Ascending aorta (tissue), 2 donors: ENCODE results near the gene CEMIP. TPM values are rescaled to one million over a fixed set of nuclear protein-coding genes. Genes with fewer than 3 reads are reported as not detected.

Experiments used
- DNase-seq, 2 donors: peaks; one replicate each; pipeline ENCODE4 v3.0.0-alpha.2; 2019; ENCODE audit warnings: low spot score in 2 of 2
- H3K27ac ChIP-seq, 2 donors: fragments of 200-600 bp; sonication (generic); one replicate each; pipeline ENCODE4 v1.5.1; 2016 to 2017; ENCODE audit warnings: mild to moderate bottlenecking in 1 of 2
- H3K27me3 ChIP-seq: fragments of 200-600 bp; sonication (generic); one replicate; pipeline ENCODE4 v1.5.1; 2017
- H3K36me3 ChIP-seq, 2 donors: fragments of 200-600 bp; sonication (generic); one replicate each; pipeline ENCODE4 v1.5.1; 2016
- H3K4me1 ChIP-seq, 2 donors: fragments of 200-600 bp; sonication (generic); one replicate each; pipeline ENCODE4 v1.5.1; 2016 to 2017; ENCODE audit warnings: mild to moderate bottlenecking in 1 of 2
- H3K4me3 ChIP-seq, 2 donors: fragments of 200-600 bp; sonication (generic); one replicate each; pipeline ENCODE4 v1.5.1; 2016 to 2017; ENCODE audit warnings: mild to moderate bottlenecking in 1 of 2
- H3K9me3 ChIP-seq, 2 donors: fragments of 200-600 bp; sonication (generic); one replicate each; pipeline ENCODE4 v1.5.1; 2016
- intact Hi-C: fragments of 100-400 bp; cut with DNase I; formaldehyde crosslinking; loops from one replicate; pipeline ENCODE4 v1.15.1; 2023
- total RNA-seq: library from RNA; depleted of rRNA; stranded (reverse); fragments of >200 nt; gene quantifications from one replicate; pipeline ENCODE4 v1.1.0, GENCODE V29; 2016
- TF ChIP-seq, protein P1 (sequence below), 3 experiments: fragments of 200-600 bp in 2 of 3; fragments of 450-650 bp in 1 of 3; sonication (generic) in 2 of 3; IDR thresholded peaks; one replicate each; pipeline ENCODE4 v1.5.1; 2016 to 2019; ENCODE audit warnings: antibody characterized with exemption in 3 of 3, mild to moderate bottlenecking in 1 of 3, moderate library complexity in 1 of 3

CEMIP gene
- total RNA-seq, 1 donor from 2014 or later: not detected

GRCh38 chr15:80878867-80879250, 99.7 kb downstream of the CEMIP start:
- Histone ChIP-seq H3K36me3 (no peaks in the 10 kb centered on the region), H3K27ac (no peak overlapping the region), H3K9me3 (no peaks in the 10 kb centered on the region), H3K4me3 (no peak overlapping the region), H3K27me3 (no peaks in the 10 kb centered on the region), H3K4me1 (no peaks in the 10 kb centered on the region)
- TF ChIP-seq, protein P1, sequence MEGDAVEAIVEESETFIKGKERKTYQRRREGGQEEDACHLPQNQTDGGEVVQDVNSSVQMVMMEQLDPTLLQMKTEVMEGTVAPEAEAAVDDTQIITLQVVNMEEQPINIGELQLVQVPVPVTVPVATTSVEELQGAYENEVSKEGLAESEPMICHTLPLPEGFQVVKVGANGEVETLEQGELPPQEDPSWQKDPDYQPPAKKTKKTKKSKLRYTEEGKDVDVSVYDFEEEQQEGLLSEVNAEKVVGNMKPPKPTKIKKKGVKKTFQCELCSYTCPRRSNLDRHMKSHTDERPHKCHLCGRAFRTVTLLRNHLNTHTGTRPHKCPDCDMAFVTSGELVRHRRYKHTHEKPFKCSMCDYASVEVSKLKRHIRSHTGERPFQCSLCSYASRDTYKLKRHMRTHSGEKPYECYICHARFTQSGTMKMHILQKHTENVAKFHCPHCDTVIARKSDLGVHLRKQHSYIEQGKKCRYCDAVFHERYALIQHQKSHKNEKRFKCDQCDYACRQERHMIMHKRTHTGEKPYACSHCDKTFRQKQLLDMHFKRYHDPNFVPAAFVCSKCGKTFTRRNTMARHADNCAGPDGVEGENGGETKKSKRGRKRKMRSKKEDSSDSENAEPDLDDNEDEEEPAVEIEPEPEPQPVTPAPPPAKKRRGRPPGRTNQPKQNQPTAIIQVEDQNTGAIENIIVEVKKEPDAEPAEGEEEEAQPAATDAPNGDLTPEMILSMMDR (IDR thresholded peaks at IDR 0.05): no peak
- no peak for DNase-seq
- intact Hi-C loops: no loop called here

DNA sequence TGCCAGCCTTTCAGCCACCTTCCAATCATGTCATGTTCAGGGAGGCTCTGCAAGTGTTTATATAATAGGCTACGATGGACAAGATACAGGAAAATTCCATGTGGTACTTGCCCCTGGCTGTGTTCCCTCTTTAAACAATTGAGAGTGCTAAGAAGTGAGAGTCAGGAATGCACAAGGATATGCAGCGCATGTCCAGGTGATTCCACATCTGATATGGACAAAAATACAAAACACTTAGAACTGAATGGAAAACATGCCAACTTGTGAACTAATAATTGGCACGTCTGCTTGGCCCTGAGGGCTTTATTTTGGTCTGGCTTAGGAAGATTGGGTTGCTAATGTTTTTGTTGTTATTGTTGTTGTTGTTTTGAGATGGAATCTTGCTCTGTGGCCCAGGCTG, 100.9 kb downstream of the CEMIP start:
- Histone ChIP-seq H3K9me3 (no peaks in the 10 kb centered on the region), H3K27me3 (no peaks in the 10 kb centered on the region), H3K4me3 (no peak overlapping the region), H3K4me1 (no peaks in the 10 kb centered on the region), H3K27ac (no peak overlapping the region), H3K36me3 (no peaks in the 10 kb centered on the region)
- intact Hi-C loops: no loop called here
- TF ChIP-seq, protein P1 (IDR thresholded peaks at IDR 0.05): no peak
- DNase-seq: no peak

DNA sequence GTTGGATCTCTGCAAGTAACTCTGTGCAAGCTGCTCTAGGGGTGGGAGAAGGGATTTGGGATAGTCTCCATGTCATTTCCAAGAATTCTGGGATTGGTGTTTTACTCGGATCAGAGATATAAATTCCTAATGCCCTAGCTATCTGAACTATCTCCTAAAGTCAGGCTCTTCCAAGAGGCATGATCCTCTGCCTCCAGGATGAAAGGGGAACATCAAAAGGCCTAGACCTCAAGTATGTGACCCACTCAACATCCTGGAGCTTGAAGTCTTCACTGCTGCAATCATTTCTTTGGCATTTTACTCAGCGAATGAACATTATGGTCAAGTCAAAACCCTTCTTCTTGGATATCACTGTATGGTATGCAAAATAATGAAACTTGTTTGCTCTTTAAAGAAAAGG, 104.5 kb downstream of the CEMIP start:
- no peaks in the 10 kb centered on the region for H3K4me1 ChIP-seq
- no peaks in the 10 kb centered on the region for H3K27me3 ChIP-seq
- intact Hi-C loops: no loop called here
- no peak overlapping the region for H3K4me3 ChIP-seq
- no peaks in the 10 kb centered on the region for H3K9me3 ChIP-seq
- TF ChIP-seq, protein P1 (IDR thresholded peaks at IDR 0.05): no peak
- H3K36me3 ChIP-seq: no peaks in the 10 kb centered on the region
- DNase-seq: no peak
- no peak overlapping the region for H3K27ac ChIP-seq

DNA sequence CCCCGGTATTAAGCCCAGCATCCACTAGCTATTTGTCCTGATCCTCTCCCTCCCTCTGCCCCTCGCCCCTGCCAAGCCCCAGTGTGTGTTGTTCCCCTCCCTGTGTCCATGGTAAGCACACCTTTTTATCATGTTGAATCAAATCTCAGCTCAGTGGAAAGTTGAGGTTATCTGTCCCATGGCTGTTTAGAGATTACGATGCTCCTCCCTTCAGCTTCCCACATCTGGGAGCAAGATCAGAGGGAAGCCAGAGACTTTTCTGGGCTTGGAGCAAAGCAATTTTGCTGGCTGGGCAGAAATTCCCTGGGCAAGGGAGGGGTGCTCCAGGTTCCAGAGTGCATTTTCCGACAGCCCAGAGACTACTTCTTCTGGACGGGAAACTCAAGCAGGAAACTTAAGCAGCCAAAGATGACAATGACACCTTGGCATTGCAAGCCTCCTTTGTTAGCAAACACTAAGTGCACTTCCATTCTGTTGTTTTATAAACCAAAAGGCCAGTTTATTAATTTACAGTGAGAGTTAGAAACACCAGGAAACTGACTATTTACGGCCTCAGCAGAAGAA, 105.9 kb downstream of the CEMIP start:
- Histone ChIP-seq H3K4me3 (no peak overlapping the region), H3K27ac (no peak overlapping the region), H3K36me3 (no peaks in the 10 kb centered on the region), H3K9me3 (no peaks in the 10 kb centered on the region), H3K27me3 (no peaks in the 10 kb centered on the region), H3K4me1 (no peaks in the 10 kb centered on the region)
- intact Hi-C loops: no loop called here
- DNase-seq: no peak
- TF ChIP-seq, protein P1 (IDR thresholded peaks at IDR 0.05): no peak

DNA sequence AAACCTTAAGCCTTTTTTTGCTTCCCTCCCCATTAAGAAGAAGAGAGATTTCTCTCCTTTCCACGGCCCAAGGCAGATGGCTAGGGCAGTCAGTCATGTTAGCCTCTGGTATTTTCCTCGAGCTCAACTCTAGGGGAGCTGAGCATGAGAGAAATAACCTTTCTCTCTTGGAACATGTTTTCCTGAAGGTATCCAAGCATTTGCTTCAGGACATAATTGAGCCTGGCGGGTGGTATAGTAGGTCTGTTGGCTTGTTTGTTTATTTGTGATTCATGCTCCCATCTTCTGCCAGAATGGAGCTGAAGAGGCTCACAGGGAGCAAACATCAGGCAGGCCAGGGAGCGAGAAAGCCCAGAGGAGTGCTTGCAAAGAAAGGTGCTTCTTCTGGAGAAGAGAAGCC, 108.0 kb downstream of the CEMIP start:
- intact Hi-C loops: no loop called here
- TF ChIP-seq, protein P1 (IDR thresholded peaks at IDR 0.05): no peak
- no peak overlapping the region for H3K27ac ChIP-seq
- no peaks in the 10 kb centered on the region for H3K9me3 ChIP-seq
- no peaks in the 10 kb centered on the region for H3K27me3 ChIP-seq
- no peaks in the 10 kb centered on the region for H3K4me1 ChIP-seq
- DNase-seq: no peak
- H3K4me3 ChIP-seq: no peak overlapping the region
- no peaks in the 10 kb centered on the region for H3K36me3 ChIP-seq

DNA sequence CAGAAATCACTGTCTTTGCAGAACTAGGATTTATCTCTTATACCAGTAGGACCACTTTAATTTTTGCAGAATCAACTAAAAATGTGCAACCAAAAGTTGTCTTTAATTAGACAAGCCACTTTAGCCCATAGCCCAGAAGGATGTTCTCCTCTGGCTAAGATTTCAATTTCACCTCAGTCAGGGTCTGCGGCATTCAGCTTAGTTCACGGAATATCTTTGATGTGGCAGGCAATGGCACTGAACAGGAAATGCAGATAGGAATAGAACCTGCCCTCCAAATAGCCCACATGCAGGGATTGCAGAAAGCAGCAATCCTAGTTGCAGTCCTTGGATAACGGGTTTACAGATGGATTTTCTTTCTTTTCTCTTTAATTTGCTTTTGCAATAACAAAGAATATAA, 109.7 kb downstream of the CEMIP start:
- TF ChIP-seq, protein P1 (IDR thresholded peaks at IDR 0.05): no peak
- no peaks in the 10 kb centered on the region for H3K27me3 ChIP-seq
- intact Hi-C loops: no loop called here
- no peak for DNase-seq
- no peaks in the 10 kb centered on the region for H3K36me3 ChIP-seq
- no peaks in the 10 kb centered on the region for H3K9me3 ChIP-seq
- no peak overlapping the region for H3K27ac ChIP-seq
- no peak overlapping the region for H3K4me3 ChIP-seq
- H3K4me1 ChIP-seq: no peaks in the 10 kb centered on the region
